K562 (cell line): ENCODE data around the gene SLC25A42. TPM values are rescaled to one million over a fixed set of nuclear protein-coding genes. Genes with fewer than 3 reads are reported as not detected.

Experiments used
- EWSR1 ChIP-seq: fragments of 450-650 bp; IDR thresholded peaks from 2 replicates; pipeline ENCODE4 v1.6.1; 2018; ENCODE audit warnings: borderline replicate concordance, mild to moderate bottlenecking, low read depth, moderate library complexity; ENCODE audit not compliant: partially characterized antibody
- HNRNPL ChIP-seq: fragments of 200-400 bp; formaldehyde crosslinking; IDR thresholded peaks from 2 replicates; pipeline ENCODE4 v1.6.1; 2017; ENCODE audit warnings: low read depth, mild to moderate bottlenecking, low read length
- MTA3 ChIP-seq: fragments of 450-650 bp; formaldehyde crosslinking; IDR thresholded peaks from 2 replicates; pipeline ENCODE4 v1.6.1; 2017; ENCODE audit warnings: mild to moderate bottlenecking, borderline replicate concordance
- MTF1 ChIP-seq: fragments of 250-450 bp; sonication (Bioruptor Pico); IDR thresholded peaks from 2 replicates; pipeline ENCODE4 v1.9.0; 2021; ENCODE audit warnings: moderate library complexity, mild to moderate bottlenecking, inconsistent platforms, borderline replicate concordance
- NFRKB ChIP-seq: fragments of 450-650 bp; IDR thresholded peaks from 2 replicates; pipeline ENCODE4 v1.6.1; 2016; ENCODE audit warnings: low read depth
- PRMT5 ChIP-seq: sonication (generic); formaldehyde crosslinking; IDR thresholded peaks from 2 replicates; pipeline ENCODE4 v1.5.0; 2020; ENCODE audit warnings: missing genetic modification reagents
- PYGO2 ChIP-seq: fragments of 450-650 bp; IDR thresholded peaks from 2 replicates; pipeline ENCODE4 v1.6.1; 2016; ENCODE audit warnings: mild to moderate bottlenecking, missing genetic modification characterization, moderate library complexity, missing compliant biosample characterization
- RAD51 ChIP-seq: fragments of 450-650 bp; IDR thresholded peaks from 2 replicates; pipeline ENCODE4 v1.7.1; 2016; ENCODE audit warnings: low read depth, mild to moderate bottlenecking, borderline replicate concordance
- SMARCE1 ChIP-seq: fragments of 450-650 bp; IDR thresholded peaks from 2 replicates; pipeline ENCODE4 v1.7.1; 2016; ENCODE audit warnings: mild to moderate bottlenecking
- ZBTB17 ChIP-seq: fragments of 450-650 bp; formaldehyde crosslinking; IDR thresholded peaks from 2 replicates; pipeline ENCODE4 v1.4.0; 2020; ENCODE audit warnings: mild to moderate bottlenecking
- ZBTB49 ChIP-seq: sonication (generic); formaldehyde crosslinking; IDR thresholded peaks from 2 replicates; pipeline ENCODE4 v1.8.0; 2022; ENCODE audit warnings: missing genetic modification reagents, mild to moderate bottlenecking, borderline replicate concordance
- ZFP36 ChIP-seq: fragments of 150-350 bp; IDR thresholded peaks from 2 replicates; pipeline ENCODE4 v1.6.1; 2018; ENCODE audit warnings: low read length, low read depth; ENCODE audit not compliant: partially characterized antibody
- ZNF76 ChIP-seq: fragments of 250-450 bp; sonication (Bioruptor Pico); IDR thresholded peaks from 2 replicates; pipeline ENCODE4 v1.4.0; 2020; ENCODE audit warnings: mild to moderate bottlenecking, moderate library complexity, borderline replicate concordance
- polyA plus RNA-seq, 8 experiments: library from polyadenylated mRNA; depleted of rRNA in 4 of 8; stranded (reverse) in 5 of 8; unstranded in 3 of 8; fragments of >200 nt; fragmentation: Nextera tagmentation in 2 of 8; fragmentation: Illumina TruSeq in 1 of 8; extraction: Ambion mirVana in 2 of 8; extraction: Trizol in 1 of 8; gene quantifications; 2 replicates each; pipeline versions ENCODE4 v1.2.1 to v1.2.3, GENCODE V29; 2011 to 2014; ENCODE audit warnings: inconsistent platforms in 1 of 8, missing spikeins in 1 of 8
- total RNA-seq, 7 experiments: library from RNA; depleted of rRNA in 6 of 7; stranded (reverse); fragments of >200 nt in 6 of 7; fragmentation: Illumina TruSeq in 2 of 7; extraction: Trizol in 2 of 7; gene quantifications; 2 replicates each; pipeline versions ENCODE4 v1.2.1 to v1.2.3, GENCODE V29; 2011 to 2021; ENCODE audit warnings: low replicate concordance in 1 of 7
- TF ChIP-seq, protein P1 (sequence below): fragments of 250-450 bp; sonication (Bioruptor Pico); IDR thresholded peaks from 2 replicates; pipeline ENCODE4 v1.8.0; 2021; ENCODE audit warnings: moderate library complexity, mild to moderate bottlenecking, inconsistent platforms
- TF ChIP-seq, protein P2 (sequence below): fragments of 450-650 bp; IDR thresholded peaks from 2 replicates; pipeline ENCODE4 v1.6.1; 2017; ENCODE audit warnings: mild to moderate bottlenecking, moderate library complexity
- TF ChIP-seq, protein P3 (sequence below): fragments of 450-650 bp; IDR thresholded peaks from one replicate; pipeline ENCODE4 v1.6.1; 2018; ENCODE audit warnings: mild to moderate bottlenecking, moderate library complexity; ENCODE audit not compliant: partially characterized antibody
- TF ChIP-seq, protein P4 (sequence below), 2 experiments: fragments of 250-450 bp in 1 of 2; fragments of 450-650 bp in 1 of 2; sonication (Bioruptor Pico) in 1 of 2; IDR thresholded peaks; 2 replicates each; pipeline versions ENCODE4 v1.6.1 to v1.8.0; 2016 to 2021; ENCODE audit warnings: mild to moderate bottlenecking in 2 of 2, moderate library complexity in 2 of 2, missing compliant biosample characterization in 1 of 2, missing genetic modification characterization in 1 of 2
- TF ChIP-seq, protein P5 (sequence below): fragments of 250-450 bp; sonication (Bioruptor Pico); IDR thresholded peaks from 2 replicates; pipeline ENCODE4 v1.8.0; 2021; ENCODE audit warnings: moderate library complexity, mild to moderate bottlenecking, inconsistent platforms

SLC25A42 gene
- total and polyA plus RNA-seq, 9 of the 15 experiments (the other 6 are each of a cell fraction or from before 2014, with no cell fraction given): 0.59 to 32.2 (median 14.1) TPM

DNA sequence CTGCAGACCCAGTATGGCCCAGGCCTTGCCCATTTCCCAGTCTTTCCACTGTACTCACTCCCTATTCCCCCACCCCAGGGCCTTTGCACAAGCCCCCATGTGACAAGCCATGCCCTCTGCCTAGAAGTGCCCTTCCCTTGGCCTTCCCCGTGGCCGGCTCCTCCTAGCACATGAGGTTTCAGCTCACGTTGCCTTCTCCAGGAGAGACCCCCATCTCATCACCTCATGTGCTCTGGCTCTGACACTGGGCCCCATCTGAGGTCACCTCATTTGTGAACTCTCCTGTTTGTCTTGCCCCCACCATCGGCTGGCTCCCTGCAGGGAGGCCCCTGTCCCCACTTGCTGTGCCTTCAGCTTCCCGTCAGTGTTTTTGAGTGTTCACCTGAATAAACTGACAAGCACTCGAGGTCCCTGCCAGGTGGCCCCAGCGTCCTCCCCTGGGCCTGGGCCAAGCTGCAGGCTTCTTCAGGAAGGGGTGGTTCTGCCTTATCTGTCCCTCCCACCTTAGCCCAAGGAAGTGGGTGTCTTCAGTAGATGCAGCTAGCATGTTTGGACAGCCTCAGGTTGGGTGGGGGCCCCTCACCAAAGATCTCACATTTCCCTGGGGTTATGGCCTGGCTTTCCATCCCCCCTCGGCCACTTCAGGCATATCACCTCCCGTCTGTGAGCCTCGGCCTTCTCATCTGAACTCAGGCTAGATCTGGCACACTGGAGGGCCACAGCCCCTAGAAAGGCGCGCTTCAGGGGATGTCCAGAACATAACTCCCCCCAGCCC lies 3.8 kb upstream of the SLC25A42 start (continued):
- TF ChIP-seq NFRKB (0 out of 2 replicates have a peak, but pooled peaks have one; percentile 5), ZBTB17 (CRISPR knock-in tag) (peak; percentile 26; the same call in 1 of the 2 replicates), MTA3 (peak; percentile 59; the same call in 1 of the 2 replicates), SMARCE1 (peak; percentile 88), PRMT5 (CRISPR knock-in tag) (no peak), ZNF76 (CRISPR knock-in tag) (no peak), HNRNPL (no peak), ZBTB49 (no peak), RAD51 (no peak; the same call in 1 of the 2 replicates), ZFP36 (no peak), MTF1 (CRISPR knock-in tag) (no peak), PYGO2 (tag) (no peak), EWSR1 (no peak)
- TF ChIP-seq, protein P1, sequence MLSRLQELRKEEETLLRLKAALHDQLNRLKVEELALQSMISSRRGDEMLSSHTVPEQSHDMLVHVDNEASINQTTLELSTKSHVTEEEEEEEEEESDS (CRISPR knock-in tag): no peak
- TF ChIP-seq, protein P2, sequence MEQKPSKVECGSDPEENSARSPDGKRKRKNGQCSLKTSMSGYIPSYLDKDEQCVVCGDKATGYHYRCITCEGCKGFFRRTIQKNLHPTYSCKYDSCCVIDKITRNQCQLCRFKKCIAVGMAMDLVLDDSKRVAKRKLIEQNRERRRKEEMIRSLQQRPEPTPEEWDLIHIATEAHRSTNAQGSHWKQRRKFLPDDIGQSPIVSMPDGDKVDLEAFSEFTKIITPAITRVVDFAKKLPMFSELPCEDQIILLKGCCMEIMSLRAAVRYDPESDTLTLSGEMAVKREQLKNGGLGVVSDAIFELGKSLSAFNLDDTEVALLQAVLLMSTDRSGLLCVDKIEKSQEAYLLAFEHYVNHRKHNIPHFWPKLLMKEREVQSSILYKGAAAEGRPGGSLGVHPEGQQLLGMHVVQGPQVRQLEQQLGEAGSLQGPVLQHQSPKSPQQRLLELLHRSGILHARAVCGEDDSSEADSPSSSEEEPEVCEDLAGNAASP: no peak
- TF ChIP-seq, protein P3, sequence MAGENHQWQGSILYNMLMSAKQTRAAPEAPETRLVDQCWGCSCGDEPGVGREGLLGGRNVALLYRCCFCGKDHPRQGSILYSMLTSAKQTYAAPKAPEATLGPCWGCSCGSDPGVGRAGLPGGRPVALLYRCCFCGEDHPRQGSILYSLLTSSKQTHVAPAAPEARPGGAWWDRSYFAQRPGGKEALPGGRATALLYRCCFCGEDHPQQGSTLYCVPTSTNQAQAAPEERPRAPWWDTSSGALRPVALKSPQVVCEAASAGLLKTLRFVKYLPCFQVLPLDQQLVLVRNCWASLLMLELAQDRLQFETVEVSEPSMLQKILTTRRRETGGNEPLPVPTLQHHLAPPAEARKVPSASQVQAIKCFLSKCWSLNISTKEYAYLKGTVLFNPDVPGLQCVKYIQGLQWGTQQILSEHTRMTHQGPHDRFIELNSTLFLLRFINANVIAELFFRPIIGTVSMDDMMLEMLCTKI: no peak
- TF ChIP-seq, protein P4, sequence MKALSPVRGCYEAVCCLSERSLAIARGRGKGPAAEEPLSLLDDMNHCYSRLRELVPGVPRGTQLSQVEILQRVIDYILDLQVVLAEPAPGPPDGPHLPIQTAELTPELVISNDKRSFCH (CRISPR knock-in tag; IDR thresholded peaks at IDR 0.05): no peak
- TF ChIP-seq, protein P4 (tag; IDR thresholded peaks at IDR 0.05): peak; percentile 77
- TF ChIP-seq, protein P5, sequence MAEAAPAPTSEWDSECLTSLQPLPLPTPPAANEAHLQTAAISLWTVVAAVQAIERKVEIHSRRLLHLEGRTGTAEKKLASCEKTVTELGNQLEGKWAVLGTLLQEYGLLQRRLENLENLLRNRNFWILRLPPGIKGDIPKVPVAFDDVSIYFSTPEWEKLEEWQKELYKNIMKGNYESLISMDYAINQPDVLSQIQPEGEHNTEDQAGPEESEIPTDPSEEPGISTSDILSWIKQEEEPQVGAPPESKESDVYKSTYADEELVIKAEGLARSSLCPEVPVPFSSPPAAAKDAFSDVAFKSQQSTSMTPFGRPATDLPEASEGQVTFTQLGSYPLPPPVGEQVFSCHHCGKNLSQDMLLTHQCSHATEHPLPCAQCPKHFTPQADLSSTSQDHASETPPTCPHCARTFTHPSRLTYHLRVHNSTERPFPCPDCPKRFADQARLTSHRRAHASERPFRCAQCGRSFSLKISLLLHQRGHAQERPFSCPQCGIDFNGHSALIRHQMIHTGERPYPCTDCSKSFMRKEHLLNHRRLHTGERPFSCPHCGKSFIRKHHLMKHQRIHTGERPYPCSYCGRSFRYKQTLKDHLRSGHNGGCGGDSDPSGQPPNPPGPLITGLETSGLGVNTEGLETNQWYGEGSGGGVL (CRISPR knock-in tag): no peak; the same call in 1 of the 2 replicates
